Measurements from ENCODE around the gene SERPING1. TPM values are rescaled to one million over a fixed set of nuclear protein-coding genes. Genes with fewer than 3 reads are reported as not detected.

The SERPING1 gene
- total and polyA plus RNA-seq, 2 experiments from 2014 or later, result 147 to 319 TPM

- in situ Hi-C loops (cut with MboI), result loop anchor here (5.0 kb wide), 1 partner anchor 74 kb away; no protein-coding TSS in a partner anchor
- H3K4me3 ChIP-seq, result peak overlapping the region; percentile 99
- 0 out of 2 replicates have a peak, but pooled peaks cover 10% of the 10 kb centered on the region for H3F3A ChIP-seq (ENCODE audit: insufficient read depth)
- H3K27ac ChIP-seq, result peak overlapping the region; percentile 91
- peak overlapping the region; percentile 92 for H2AFZ ChIP-seq
- no peak for DNase-seq
- TF ChIP-seq EZH2 (IDR thresholded peaks at IDR 0.05; ENCODE audit: insufficient read depth, poor library complexity, severe bottlenecking) (no peak), EZH2phosphoT487 (IDR thresholded peaks at IDR 0.05; ENCODE audit: insufficient read depth, low read depth) (no peak)
- no peaks in the 10 kb centered on the region for H3K36me3 ChIP-seq (ENCODE audit: low read depth)
- H3K27me3 ChIP-seq (replicated peaks; ENCODE audit: insufficient read depth), result no peaks in the 10 kb centered on the region
- H3K9ac ChIP-seq, result peak overlapping the region; percentile 86
- WGBS, 2 experiments (ENCODE audit: low coverage in 1 of 2, low lambda C conversion rate in 2 of 2, missing lambda C conversion rate in 2 of 2), result 34 to 35% methylated on average over 6 of the region's 6 CpGs
- peaks cover 24% of the 10 kb centered on the region for H3K4me1 ChIP-seq (ENCODE audit: insufficient read depth)
- H4K20me1 ChIP-seq (ENCODE audit: insufficient read depth), result no peaks in the 10 kb centered on the region
- no peaks in the 10 kb centered on the region for H3K9me3 ChIP-seq (ENCODE audit: low read depth)
- H3K4me2 ChIP-seq (ENCODE audit: unreplicated experiment), result peak overlapping the region; percentile 75
- H3K9me2 ChIP-seq (ENCODE audit: insufficient read depth), result no peaks in the 10 kb centered on the region
- peaks cover 35% of the 10 kb centered on the region for H3K79me2 ChIP-seq (ENCODE audit: insufficient read depth)
Measured at GRCh38 chr11:57568330-57568766, 29.1 kb upstream of the SERPING1 start.

- in situ Hi-C loops (cut with MboI), result no loop called here
- 63 to 72% methylated on average over 2 of the region's 2 CpGs for WGBS, 2 experiments (ENCODE audit: low coverage in 1 of 2, low lambda C conversion rate in 2 of 2, missing lambda C conversion rate in 2 of 2)
Measured at GRCh38 chr11:57571606-57572005, 25.9 kb upstream of the SERPING1 start.

GRCh38 chr11:57574061-57574460 lies 23.4 kb upstream of the SERPING1 start:
- H3K79me2 ChIP-seq (ENCODE audit: insufficient read depth), result no peaks in the 10 kb centered on the region
- H3K4me1 ChIP-seq (ENCODE audit: insufficient read depth), result peaks cover 6% of the 10 kb centered on the region
- H2AFZ ChIP-seq, result no peak overlapping the region
- 0 out of 2 replicates have a peak, but pooled peaks cover 2% of the 10 kb centered on the region for H3F3A ChIP-seq (ENCODE audit: insufficient read depth)
- no peaks in the 10 kb centered on the region for H3K9me2 ChIP-seq (ENCODE audit: insufficient read depth)
- no peak for TF ChIP-seq EZH2 (IDR thresholded peaks at IDR 0.05; ENCODE audit: insufficient read depth, poor library complexity, severe bottlenecking)
- no peak for TF ChIP-seq EZH2phosphoT487 (IDR thresholded peaks at IDR 0.05; ENCODE audit: insufficient read depth, low read depth)
- no peak overlapping the region for H3K27ac ChIP-seq
- in situ Hi-C loops (cut with MboI), result no loop called here
- H3K27me3 ChIP-seq (replicated peaks; ENCODE audit: insufficient read depth), result no peaks in the 10 kb centered on the region
- H3K9ac ChIP-seq, result no peak overlapping the region
- no peaks in the 10 kb centered on the region for H3K9me3 ChIP-seq (ENCODE audit: low read depth)
- H3K4me3 ChIP-seq, result no peak overlapping the region
- H4K20me1 ChIP-seq (ENCODE audit: insufficient read depth), result no peaks in the 10 kb centered on the region
- H3K4me2 ChIP-seq (ENCODE audit: unreplicated experiment), result no peak overlapping the region
- 45 to 52% methylated on average over 4 of the region's 4 CpGs for WGBS, 2 experiments (ENCODE audit: low coverage in 1 of 2, low lambda C conversion rate in 2 of 2, missing lambda C conversion rate in 2 of 2)
- DNase-seq, result no peak
- no peaks in the 10 kb centered on the region for H3K36me3 ChIP-seq (ENCODE audit: low read depth)

More at GRCh38 chr11:57571606-57572005, 25.9 kb upstream of the SERPING1 start:
- no peak for DNase-seq
- Histone ChIP-seq H3K9me2 (ENCODE audit: insufficient read depth) (no peaks in the 10 kb centered on the region), H3K36me3 (ENCODE audit: low read depth) (no peaks in the 10 kb centered on the region), H3K4me3 (no peak overlapping the region), H2AFZ (no peak overlapping the region), H3K4me2 (ENCODE audit: unreplicated experiment) (no peak overlapping the region), H3K9ac (no peak overlapping the region), H3K27me3 (replicated peaks; ENCODE audit: insufficient read depth) (no peaks in the 10 kb centered on the region), H3K9me3 (ENCODE audit: low read depth) (no peaks in the 10 kb centered on the region), H3K27ac (no peak overlapping the region), H3K79me2 (ENCODE audit: insufficient read depth) (peaks cover 6% of the 10 kb centered on the region), H3F3A (ENCODE audit: insufficient read depth) (0 out of 2 replicates have a peak, but pooled peaks cover 3% of the 10 kb centered on the region), H4K20me1 (ENCODE audit: insufficient read depth) (no peaks in the 10 kb centered on the region), H3K4me1 (ENCODE audit: insufficient read depth) (peaks cover 15% of the 10 kb centered on the region)
- TF ChIP-seq EZH2phosphoT487 (IDR thresholded peaks at IDR 0.05; ENCODE audit: insufficient read depth, low read depth) (no peak), EZH2 (IDR thresholded peaks at IDR 0.05; ENCODE audit: insufficient read depth, poor library complexity, severe bottlenecking) (no peak)

- Histone ChIP-seq H3K9ac (no peak overlapping the region), H3K4me2 (ENCODE audit: unreplicated experiment) (no peak overlapping the region), H3K36me3 (ENCODE audit: low read depth) (no peaks in the 10 kb centered on the region), H3K79me2 (ENCODE audit: insufficient read depth) (no peaks in the 10 kb centered on the region), H3K27me3 (replicated peaks; ENCODE audit: insufficient read depth) (no peaks in the 10 kb centered on the region), H3K9me3 (ENCODE audit: low read depth) (no peaks in the 10 kb centered on the region), H3K4me3 (no peak overlapping the region), H4K20me1 (ENCODE audit: insufficient read depth) (no peaks in the 10 kb centered on the region), H2AFZ (no peak overlapping the region), H3K9me2 (ENCODE audit: insufficient read depth) (no peaks in the 10 kb centered on the region), H3K4me1 (ENCODE audit: insufficient read depth) (no peaks in the 10 kb centered on the region), H3F3A (ENCODE audit: insufficient read depth) (no peaks in the 10 kb centered on the region), H3K27ac (no peak overlapping the region)
- in situ Hi-C loops (cut with MboI), result no loop called here
- DNase-seq, result no peak
- WGBS, 2 experiments (ENCODE audit: low coverage in 1 of 2, low lambda C conversion rate in 2 of 2, missing lambda C conversion rate in 2 of 2), result 64 to 70% methylated on average over 9 of the region's 9 CpGs
- TF ChIP-seq EZH2phosphoT487 (IDR thresholded peaks at IDR 0.05; ENCODE audit: insufficient read depth, low read depth) (no peak), EZH2 (IDR thresholded peaks at IDR 0.05; ENCODE audit: insufficient read depth, poor library complexity, severe bottlenecking) (no peak)
Measured at GRCh38 chr11:57584341-57584740, 13.1 kb upstream of the SERPING1 start.

GRCh38 chr11:57585301-57585700 lies 12.2 kb upstream of the SERPING1 start:
- no peaks in the 10 kb centered on the region for H3F3A ChIP-seq (ENCODE audit: insufficient read depth)

More at GRCh38 chr11:57585301-57585700, 12.2 kb upstream of the SERPING1 start:
- no peaks in the 10 kb centered on the region for H3K4me1 ChIP-seq (ENCODE audit: insufficient read depth)
- H3K9me3 ChIP-seq (ENCODE audit: low read depth), result no peaks in the 10 kb centered on the region
- no peaks in the 10 kb centered on the region for H3K27me3 ChIP-seq (replicated peaks; ENCODE audit: insufficient read depth)
- H3K79me2 ChIP-seq (ENCODE audit: insufficient read depth), result no peaks in the 10 kb centered on the region
- H3K4me3 ChIP-seq, result no peak overlapping the region
- in situ Hi-C loops (cut with MboI), result no loop called here
- H3K27ac ChIP-seq, result no peak overlapping the region
- no peaks in the 10 kb centered on the region for H4K20me1 ChIP-seq (ENCODE audit: insufficient read depth)
- H3K4me2 ChIP-seq (ENCODE audit: unreplicated experiment), result no peak overlapping the region
- no peaks in the 10 kb centered on the region for H3K9me2 ChIP-seq (ENCODE audit: insufficient read depth)
- H3K9ac ChIP-seq, result no peak overlapping the region
- H2AFZ ChIP-seq, result no peak overlapping the region
- H3K36me3 ChIP-seq (ENCODE audit: low read depth), result no peaks in the 10 kb centered on the region
- TF ChIP-seq EZH2phosphoT487 (IDR thresholded peaks at IDR 0.05; ENCODE audit: insufficient read depth, low read depth), result no peak
- TF ChIP-seq EZH2 (IDR thresholded peaks at IDR 0.05; ENCODE audit: insufficient read depth, poor library complexity, severe bottlenecking), result no peak
- no peak for DNase-seq

All from GM23248 (cell line).